Lower leg skin (tissue), 3 donors: ENCODE measurements around the gene IQSEC3.

Experiments used
- CTCF ChIP-seq, 3 donors: fragments of 450-650 bp; IDR thresholded peaks; one replicate each; pipeline ENCODE4 v1.5.1; 2016; ENCODE audit warnings: antibody characterized with exemption in 3 of 3, mild to moderate bottlenecking in 3 of 3, moderate library complexity in 2 of 3
- POLR2A ChIP-seq, 2 donors: fragments of 450-650 bp; IDR thresholded peaks; one replicate each; pipeline ENCODE4 v1.6.1; 2016 to 2017; ENCODE audit warnings: antibody characterized with exemption in 2 of 2, mild to moderate bottlenecking in 1 of 2, moderate library complexity in 1 of 2

GRCh38 chr12:166425-167075 lies 100.0 kb downstream of the IQSEC3 start:
- TF ChIP-seq CTCF (IDR thresholded peaks at IDR 0.05), result no peak
- TF ChIP-seq POLR2A (IDR thresholded peaks at IDR 0.05), result no peak
